Activated CD4-positive, CD25-positive, alpha-beta regulatory T cell treated with anti-CD3 and anti-CD28 coated beads, Interleukin-2, amount 50 U/mL, for 72 hours (primary cell): Measurements from ENCODE around the gene THAP3.
"Not testable (repeated sequence)": the region's sequence is repeated elsewhere in the genome, so short reads cannot be mapped to it uniquely, and the experiment has no call there.

Source experiments
- DNase-seq: peaks from one replicate; pipeline ENCODE4 v3.0.0; 2021

THAP3 gene

DNA sequence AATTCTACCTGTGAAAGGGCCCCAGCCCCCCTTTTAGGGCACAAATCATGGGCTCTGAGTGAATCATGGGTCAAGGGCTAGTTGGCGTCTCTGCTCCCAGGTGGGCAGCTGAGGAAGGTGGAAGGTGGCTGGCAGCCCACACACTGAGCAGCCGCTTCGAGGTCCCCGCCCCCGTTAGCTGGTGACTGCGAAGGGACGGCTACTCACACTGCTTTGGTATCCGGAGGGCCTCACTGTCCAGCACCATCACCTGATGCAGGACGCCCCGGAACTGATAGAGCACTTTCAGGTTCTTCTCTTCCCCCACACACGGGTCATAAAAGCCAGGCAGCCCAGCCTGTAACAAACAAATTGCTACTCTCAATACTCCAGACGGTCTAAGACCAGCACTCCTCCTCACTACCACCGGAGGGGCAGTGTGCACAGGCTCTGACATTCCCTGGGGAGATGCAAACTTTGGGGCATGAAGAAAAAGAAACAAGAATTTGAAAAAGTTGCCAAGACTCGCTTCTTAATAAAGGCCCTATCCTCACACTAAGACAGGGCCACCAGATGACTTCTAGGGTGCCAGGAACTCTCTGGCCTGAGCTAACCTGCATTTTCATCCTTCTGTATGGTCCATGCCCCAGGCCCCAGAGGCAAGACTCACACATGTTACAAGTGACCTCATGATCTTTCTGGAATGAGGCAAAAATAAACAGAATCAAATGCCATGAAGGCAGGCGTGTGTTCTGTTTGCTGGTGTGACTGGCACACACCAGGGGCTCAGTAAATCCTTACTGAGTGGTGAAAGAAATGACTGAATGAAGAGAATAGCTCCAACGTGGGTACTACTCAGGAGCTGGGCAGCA lies 11.5 kb downstream of the THAP3 start:
- no peak for DNase-seq

- not testable (repeated sequence) for DNase-seq
Observed at GRCh38 chr1:6636778-6637177, 12.1 kb downstream of the THAP3 start.

- DNase-seq = no peak
Observed at GRCh38 chr1:6637770-6638169, 13.1 kb downstream of the THAP3 start.

GRCh38 chr1:6638226-6638625 lies 13.6 kb downstream of the THAP3 start:
- no peak for DNase-seq

- DNase-seq = not testable (repeated sequence)
Observed at GRCh38 chr1:6640867-6641266, 16.2 kb downstream of the THAP3 start.

- DNase-seq = no peak
Observed at GRCh38 chr1:6645018-6645417, 20.4 kb downstream of the THAP3 start.

DNA sequence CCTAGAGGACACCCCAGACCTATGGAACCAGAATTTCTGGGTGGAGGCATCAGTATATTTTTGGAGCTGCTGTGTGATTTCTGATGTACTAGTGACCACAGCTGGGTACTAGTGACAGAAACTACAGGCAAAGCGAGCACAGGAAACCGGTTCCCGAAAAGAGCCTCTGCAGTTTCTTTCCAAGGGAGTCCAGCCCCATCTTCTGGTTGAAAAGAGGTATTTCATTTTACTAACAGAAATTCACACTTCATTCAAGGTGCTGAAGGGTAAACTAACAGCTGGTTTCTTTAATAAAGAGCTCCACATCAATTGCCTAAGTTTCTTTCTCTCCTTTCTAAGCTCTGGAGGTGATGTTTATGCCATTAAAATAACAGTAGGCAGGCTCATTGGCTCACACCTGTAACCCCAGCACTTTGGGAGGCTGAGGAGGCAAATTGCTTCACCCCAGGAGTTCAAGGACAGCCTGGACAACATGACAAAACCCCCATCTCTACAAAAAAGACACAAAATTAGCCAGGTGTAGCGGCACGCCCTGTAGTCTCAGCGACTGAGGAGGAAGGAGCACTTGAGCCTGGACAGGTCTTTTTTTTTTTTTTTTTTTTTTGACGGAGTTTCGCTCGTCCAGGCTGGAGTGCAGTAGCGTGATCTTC lies 22.0 kb downstream of the THAP3 start:
- DNase-seq = no peak

DNA sequence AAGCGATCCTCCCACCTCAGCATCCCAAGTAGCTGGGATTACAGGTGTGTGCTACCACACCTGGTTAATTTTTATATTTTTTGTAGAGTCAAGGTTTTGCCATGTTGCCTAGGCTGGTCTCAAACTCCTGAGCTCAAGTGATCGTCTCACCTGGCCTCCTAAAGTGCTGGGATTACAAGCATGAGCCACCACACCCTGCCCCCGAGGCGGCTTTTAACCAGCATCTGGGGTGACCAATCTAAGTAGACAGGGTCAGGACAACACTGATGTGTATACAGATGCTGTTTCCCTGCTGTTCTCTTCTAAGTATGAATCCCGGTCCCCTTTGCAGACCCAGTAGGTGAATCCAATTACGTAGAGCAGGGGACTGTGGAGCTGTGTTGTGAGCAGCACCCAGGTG lies 23.9 kb downstream of the THAP3 start:
- no peak for DNase-seq

- no peak for DNase-seq
Observed at GRCh38 chr1:6651909-6652308, 27.2 kb downstream of the THAP3 start.

DNA sequence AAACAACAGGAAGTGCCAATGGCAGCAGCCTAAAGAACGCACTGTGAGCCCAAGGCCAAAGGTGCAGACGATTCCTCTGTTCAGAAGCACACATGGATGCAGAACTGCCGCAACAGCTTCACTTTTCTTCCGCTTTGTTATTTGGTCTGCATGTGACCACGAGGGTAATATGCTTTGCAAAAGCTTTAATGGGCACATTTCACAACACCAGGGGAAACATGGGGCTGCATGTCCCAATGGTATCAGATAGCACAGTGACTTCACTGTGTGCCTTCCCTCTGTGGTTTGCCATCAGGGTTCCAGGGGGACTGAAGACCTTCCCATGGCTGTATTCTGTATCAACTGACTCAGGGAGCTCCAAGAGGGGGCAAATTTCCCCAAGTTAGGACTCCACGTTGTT lies 28.3 kb downstream of the THAP3 start:
- DNase-seq = no peak

GRCh38 chr1:6653436-6654290 lies 29.0 kb downstream of the THAP3 start:
- no peak for DNase-seq

- DNase-seq = no peak
Observed at GRCh38 chr1:6657138-6657537, 32.5 kb downstream of the THAP3 start.

GRCh38 chr1:6658359-6659060 lies 33.8 kb downstream of the THAP3 start:
- no peak for DNase-seq

GRCh38 chr1:6660415-6661049 lies 35.9 kb downstream of the THAP3 start:
- no peak for DNase-seq

- not testable (repeated sequence) for DNase-seq
Observed at GRCh38 chr1:6662468-6662867, 37.8 kb downstream of the THAP3 start.

- no peak for DNase-seq
Observed at GRCh38 chr1:6666696-6667095, 42.0 kb downstream of the THAP3 start.

DNA sequence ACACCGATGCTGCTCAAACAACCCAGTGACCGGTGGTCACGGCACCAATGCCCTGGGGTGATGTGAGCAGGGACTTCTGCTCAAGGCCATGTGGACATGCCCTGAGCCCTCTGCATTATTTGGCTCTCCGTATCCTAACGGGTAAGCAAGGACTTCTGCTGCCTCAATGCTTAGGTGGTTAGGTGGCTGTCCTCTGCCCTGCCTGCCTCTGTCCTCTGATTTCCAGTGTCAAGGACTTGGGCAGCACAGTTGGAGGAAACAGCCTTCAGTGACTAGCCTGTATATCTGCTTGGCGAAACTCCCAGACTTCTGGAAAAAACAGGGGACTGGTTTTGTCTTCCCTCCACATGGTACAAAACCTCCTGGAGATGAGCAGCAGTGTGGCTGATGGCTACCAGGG lies 42.5 kb downstream of the THAP3 start:
- DNase-seq = no peak

DNA sequence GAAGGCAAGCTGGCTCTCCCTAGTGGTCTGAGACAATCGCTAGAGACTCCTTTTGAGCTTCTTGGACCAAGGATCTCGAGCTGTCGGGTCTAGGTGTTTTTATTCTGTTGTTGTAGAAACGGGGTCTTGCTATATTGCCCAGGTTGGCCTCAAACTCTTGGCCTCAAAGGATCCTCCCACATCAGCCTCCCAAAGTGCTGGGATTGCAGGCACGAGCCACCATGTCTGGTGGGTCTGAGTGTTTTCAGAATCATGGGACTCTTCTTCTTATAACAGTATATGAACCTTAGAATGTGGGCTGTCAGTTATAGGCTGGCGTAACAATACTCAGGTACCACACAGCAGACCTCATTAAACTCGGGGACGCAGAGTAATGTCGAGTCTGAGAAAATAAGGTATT lies 43.8 kb downstream of the THAP3 start:
- no peak for DNase-seq

- no peak for DNase-seq
Observed at GRCh38 chr1:6672558-6672957, 47.9 kb downstream of the THAP3 start.

- no peak for DNase-seq
Observed at GRCh38 chr1:6673816-6674398, 49.2 kb downstream of the THAP3 start.

- no peak for DNase-seq
Observed at GRCh38 chr1:6674771-6675170, 50.1 kb downstream of the THAP3 start.

DNA sequence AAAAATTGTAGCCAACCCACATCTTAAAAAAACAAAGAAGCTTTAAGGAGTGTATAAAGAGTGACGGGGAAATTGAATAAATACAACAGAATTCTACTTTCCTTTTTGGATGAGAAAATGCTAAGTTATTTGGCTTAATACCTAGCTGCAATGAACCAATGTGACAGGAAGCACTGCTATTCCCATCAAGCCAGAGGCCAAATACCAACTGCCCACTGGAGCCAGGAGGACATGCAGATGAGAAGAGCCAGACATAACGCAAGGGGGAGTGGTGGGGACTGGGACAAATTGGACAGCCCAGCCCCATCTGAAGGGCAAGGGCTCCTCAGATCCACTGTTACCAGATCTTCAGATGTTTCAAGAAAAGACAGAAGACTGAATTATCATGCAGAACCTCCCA lies 51.3 kb downstream of the THAP3 start:
- no peak for DNase-seq
